Activated CD8-positive, alpha-beta T cell treated with anti-CD3 and anti-CD28 coated beads for 36 hours (primary cell): Measurements from ENCODE around the gene BDH1. TPM values are rescaled to one million over a fixed set of nuclear protein-coding genes. Genes with fewer than 3 reads are reported as not detected.

Experiments
- ATAC-seq: fragments of 200-7000 bp; cut with Tn5 transposase; one replicate; pipeline ENCODE4 v1.10.0; 2021; ENCODE audit warnings: mild to moderate bottlenecking, moderate library complexity
- CTCF ChIA-PET: fragments of 350-600 bp; sonication (Branson Sonifier 250); formaldehyde crosslinking; loops from one replicate; lab custom pipeline; 2021; ENCODE audit warnings: antibody characterized with exemption; lab: Charles Lee
- POLR2A ChIA-PET: fragments of 350-600 bp; sonication (Branson Sonifier 250); formaldehyde crosslinking; loops from one replicate; lab custom pipeline; 2021; ENCODE audit warnings: antibody characterized with exemption; lab: Charles Lee
- DNase-seq: peaks from one replicate; pipeline ENCODE4 v3.0.0-alpha.2; 2020
- H3K27ac Mint-ChIP-seq: one replicate; pipeline ENCODE4 v1.8.0; 2021; ENCODE audit warnings: mild to moderate bottlenecking, mixed read lengths
- H3K27me3 Mint-ChIP-seq: one replicate; pipeline ENCODE4 v1.8.0; 2021; ENCODE audit warnings: mixed read lengths
- H3K36me3 Mint-ChIP-seq: one replicate; pipeline ENCODE4 v1.8.0; 2021; ENCODE audit warnings: low read depth, mixed read lengths
- H3K4me1 Mint-ChIP-seq: one replicate; pipeline ENCODE4 v1.8.0; 2021; ENCODE audit warnings: low read depth, mixed read lengths
- H3K4me3 Mint-ChIP-seq: one replicate; pipeline ENCODE4 v1.8.0; 2021; ENCODE audit warnings: mild to moderate bottlenecking, moderate library complexity, mixed read lengths
- H3K9me3 Mint-ChIP-seq: one replicate; pipeline ENCODE4 v1.8.0; 2021; ENCODE audit warnings: mixed read lengths
- intact Hi-C: fragments of 100-400 bp; cut with micrococcal nuclease; formaldehyde crosslinking; loops from one replicate; pipeline ENCODE4 v1.10.0; 2022
- total RNA-seq, 2 experiments: library from RNA; stranded (reverse); gene quantifications; one replicate each; pipeline ENCODE4 v1.2.3, GENCODE V29; 2021
- TF ChIP-seq, protein P1 (sequence below): fragments of 200-600 bp; IDR thresholded peaks from one replicate; pipeline ENCODE4 v1.8.0; 2022; ENCODE audit warnings: antibody characterized with exemption, mild to moderate bottlenecking

The BDH1 gene
- total RNA-seq, 2 experiments from 2014 or later: 118 to 126 TPM

- POLR2A ChIA-PET: interaction anchor here (1.1 kb wide), 1 partner anchor 245 kb away, joined by 3 read pairs; no protein-coding TSS in a partner anchor
- TF ChIP-seq, protein P1, sequence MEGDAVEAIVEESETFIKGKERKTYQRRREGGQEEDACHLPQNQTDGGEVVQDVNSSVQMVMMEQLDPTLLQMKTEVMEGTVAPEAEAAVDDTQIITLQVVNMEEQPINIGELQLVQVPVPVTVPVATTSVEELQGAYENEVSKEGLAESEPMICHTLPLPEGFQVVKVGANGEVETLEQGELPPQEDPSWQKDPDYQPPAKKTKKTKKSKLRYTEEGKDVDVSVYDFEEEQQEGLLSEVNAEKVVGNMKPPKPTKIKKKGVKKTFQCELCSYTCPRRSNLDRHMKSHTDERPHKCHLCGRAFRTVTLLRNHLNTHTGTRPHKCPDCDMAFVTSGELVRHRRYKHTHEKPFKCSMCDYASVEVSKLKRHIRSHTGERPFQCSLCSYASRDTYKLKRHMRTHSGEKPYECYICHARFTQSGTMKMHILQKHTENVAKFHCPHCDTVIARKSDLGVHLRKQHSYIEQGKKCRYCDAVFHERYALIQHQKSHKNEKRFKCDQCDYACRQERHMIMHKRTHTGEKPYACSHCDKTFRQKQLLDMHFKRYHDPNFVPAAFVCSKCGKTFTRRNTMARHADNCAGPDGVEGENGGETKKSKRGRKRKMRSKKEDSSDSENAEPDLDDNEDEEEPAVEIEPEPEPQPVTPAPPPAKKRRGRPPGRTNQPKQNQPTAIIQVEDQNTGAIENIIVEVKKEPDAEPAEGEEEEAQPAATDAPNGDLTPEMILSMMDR: no peak
- DNase-seq (peak; percentile 27), ATAC-seq (peak; percentile 21)
- no peaks in the 10 kb centered on the region for H3K4me1 Mint-ChIP-seq
- H3K27me3 Mint-ChIP-seq: no peaks in the 10 kb centered on the region
- intact Hi-C loops: loop anchor here (5.0 kb wide), 1 partner anchor 249 kb away; no protein-coding TSS in a partner anchor
- H3K27ac Mint-ChIP-seq: no peak overlapping the region
- no peaks in the 10 kb centered on the region for H3K36me3 Mint-ChIP-seq
- CTCF ChIA-PET: interaction anchor here (0.8 to 3.0 kb wide), 30 partner anchors 9 to 472 kb away, joined by 3 to 60 read pairs (median 4); partner anchors contain the start of gene MELTF
- H3K9me3 Mint-ChIP-seq: peaks cover 2% of the 10 kb centered on the region
- H3K4me3 Mint-ChIP-seq: no peak overlapping the region
Measured at GRCh38 chr3:197501496-197501878, 54.3 kb downstream of the BDH1 start.

DNA sequence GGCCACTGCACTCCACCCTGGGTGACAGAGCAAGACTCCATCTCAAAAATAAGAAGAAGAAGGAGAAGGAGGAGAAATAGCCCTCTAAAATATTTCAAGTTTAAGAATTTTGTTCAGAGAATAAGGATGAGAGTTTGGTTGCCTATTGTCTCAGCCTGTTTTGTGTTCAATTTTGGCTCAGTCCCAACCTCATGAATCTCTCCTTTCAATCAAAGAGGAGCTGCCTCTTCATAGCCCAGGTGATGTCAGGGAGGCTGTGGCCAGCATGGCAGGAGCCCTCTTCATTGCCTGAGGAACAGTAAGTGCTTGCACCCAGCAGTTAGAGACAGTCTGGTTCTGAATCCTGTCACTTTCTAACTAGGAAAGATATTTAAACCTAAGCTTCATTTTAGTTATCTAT lies 55.0 kb downstream of the BDH1 start:
- CTCF ChIA-PET: interaction anchor here (0.8 to 3.0 kb wide), 16 partner anchors 8 to 280 kb away, joined by 3 to 60 read pairs (median 4); no protein-coding TSS in a partner anchor
- no peaks in the 10 kb centered on the region for H3K27me3 Mint-ChIP-seq
- H3K36me3 Mint-ChIP-seq: no peaks in the 10 kb centered on the region
- no peak for DNase-seq
- no peak for ATAC-seq
- TF ChIP-seq, protein P1: no peak
- peaks cover 2% of the 10 kb centered on the region for H3K9me3 Mint-ChIP-seq
- POLR2A ChIA-PET: no interaction called here
- intact Hi-C loops: loop anchor here (5.0 kb wide), 1 partner anchor 249 kb away; no protein-coding TSS in a partner anchor
- no peaks in the 10 kb centered on the region for H3K4me1 Mint-ChIP-seq
- H3K27ac Mint-ChIP-seq: no peak overlapping the region
- no peak overlapping the region for H3K4me3 Mint-ChIP-seq

- CTCF ChIA-PET: interaction anchor here (1.0 to 1.4 kb wide), 2 partner anchors 243 to 275 kb away, joined by 4 read pairs; no protein-coding TSS in a partner anchor
- POLR2A ChIA-PET: no interaction called here
- H3K4me1 Mint-ChIP-seq: no peaks in the 10 kb centered on the region
Measured at GRCh38 chr3:197499427-197499826, 56.3 kb downstream of the BDH1 start.

DNA sequence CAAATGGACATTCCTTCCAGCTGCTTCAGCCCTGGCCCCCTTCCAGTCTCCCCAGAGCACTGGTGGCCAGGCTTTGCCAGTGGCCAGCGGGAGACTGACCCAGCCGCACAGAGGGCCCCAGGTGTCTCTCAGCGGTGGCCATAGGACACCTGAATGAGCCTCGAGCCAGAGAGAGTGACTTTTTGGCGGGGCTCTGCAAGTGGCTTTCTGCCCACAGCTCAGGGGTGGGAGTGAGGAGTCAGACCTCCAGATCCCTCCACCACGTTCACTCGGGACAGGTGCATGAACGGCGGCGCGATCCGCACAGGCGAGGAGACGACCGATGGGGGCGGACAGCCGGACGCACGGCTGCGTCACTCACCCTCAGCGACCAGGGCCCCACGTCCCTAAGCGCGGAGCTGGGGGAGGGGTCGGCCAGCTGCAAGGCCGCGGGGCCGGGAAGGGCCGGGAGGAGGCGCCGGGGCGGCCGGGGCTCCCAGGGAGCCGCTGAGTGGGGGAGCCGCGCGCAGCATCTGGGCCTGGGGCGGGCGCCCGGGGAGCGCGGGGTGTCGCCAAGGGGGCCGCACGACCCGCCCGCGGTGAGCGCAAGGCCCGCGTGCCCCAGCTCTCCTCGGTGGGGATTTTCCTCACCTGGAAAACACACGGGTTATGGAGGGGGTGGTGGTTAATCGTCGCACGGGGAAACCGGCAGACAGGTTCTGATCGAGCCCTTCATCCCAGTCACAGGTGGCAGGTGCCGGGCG lies 57.1 kb downstream of the BDH1 start:
- no peak overlapping the region for H3K27ac Mint-ChIP-seq
- no peaks in the 10 kb centered on the region for H3K36me3 Mint-ChIP-seq
- POLR2A ChIA-PET: no interaction called here
- intact Hi-C loops: no loop called here
- peaks cover 2% of the 10 kb centered on the region for H3K9me3 Mint-ChIP-seq
- CTCF ChIA-PET: interaction anchor here (2.1 kb wide), 1 partner anchor 11 kb away, joined by 5 read pairs; no protein-coding TSS in a partner anchor
- TF ChIP-seq, protein P1: no peak
- no peaks in the 10 kb centered on the region for H3K4me1 Mint-ChIP-seq
- H3K4me3 Mint-ChIP-seq: no peak overlapping the region
- H3K27me3 Mint-ChIP-seq: no peaks in the 10 kb centered on the region
- no peak for DNase-seq
- ATAC-seq: no peak

More at GRCh38 chr3:197499427-197499826, 56.3 kb downstream of the BDH1 start:
- TF ChIP-seq, protein P1: no peak
- Mint-ChIP-seq H3K36me3 (no peaks in the 10 kb centered on the region), H3K27ac (no peak overlapping the region), H3K9me3 (peaks cover 2% of the 10 kb centered on the region), H3K27me3 (no peaks in the 10 kb centered on the region), H3K4me3 (no peak overlapping the region)
- intact Hi-C loops: no loop called here
- ATAC-seq (no peak), DNase-seq (no peak)

- ATAC-seq (no peak), DNase-seq (no peak)
- peaks cover 2% of the 10 kb centered on the region for H3K9me3 Mint-ChIP-seq
- TF ChIP-seq, protein P1: no peak
- no peaks in the 10 kb centered on the region for H3K36me3 Mint-ChIP-seq
- H3K27me3 Mint-ChIP-seq: no peaks in the 10 kb centered on the region
- ChIA-PET POLR2A (no interaction called here), CTCF (interaction anchor here (2.1 kb wide), 1 partner anchor 13 kb away, joined by 5 read pairs; no protein-coding TSS in a partner anchor)
- no peaks in the 10 kb centered on the region for H3K4me1 Mint-ChIP-seq
- no peak overlapping the region for H3K27ac Mint-ChIP-seq
- intact Hi-C loops: no loop called here
- no peak overlapping the region for H3K4me3 Mint-ChIP-seq
Measured at GRCh38 chr3:197496746-197497125, 59.0 kb downstream of the BDH1 start.
